Activated B cell treated with CpG ODN at 0.5 μM for 24 hours (primary cell): ENCODE data around the gene CCN2. TPM values are rescaled to one million over a fixed set of nuclear protein-coding genes. Genes with fewer than 3 reads are reported as not detected.

Experiments
- ATAC-seq: fragments of 200-7000 bp; cut with Tn5 transposase; one replicate; pipeline ENCODE4 v1.10.0; 2021; ENCODE audit warnings: low read depth, mild to moderate bottlenecking, moderate library complexity
- CTCF ChIA-PET: fragments of 350-600 bp; sonication (Branson Sonifier 250); formaldehyde crosslinking; loops from one replicate; lab custom pipeline; 2021; ENCODE audit warnings: antibody characterized with exemption; lab: Charles Lee
- POLR2A ChIA-PET: fragments of 350-600 bp; sonication (Branson Sonifier 250); formaldehyde crosslinking; loops from one replicate; lab custom pipeline; 2021; ENCODE audit warnings: antibody characterized with exemption; lab: Charles Lee
- DNase-seq: peaks from one replicate; pipeline ENCODE4 v3.0.0; 2022
- H3K27ac Mint-ChIP-seq: one replicate; pipeline ENCODE4 v1.8.0; 2020; ENCODE audit warnings: mixed read lengths
- H3K27me3 Mint-ChIP-seq: one replicate; pipeline ENCODE4 v1.8.0; 2021; ENCODE audit warnings: mixed read lengths
- H3K36me3 Mint-ChIP-seq: one replicate; pipeline ENCODE4 v1.8.0; 2021; ENCODE audit warnings: low read depth, mixed read lengths
- H3K4me1 Mint-ChIP-seq: one replicate; pipeline ENCODE4 v1.8.0; 2021; ENCODE audit warnings: mixed read lengths
- H3K4me3 Mint-ChIP-seq: one replicate; pipeline ENCODE4 v1.8.0; 2020; ENCODE audit warnings: mild to moderate bottlenecking, mixed read lengths
- H3K9me3 Mint-ChIP-seq: one replicate; pipeline ENCODE4 v1.8.0; 2020; ENCODE audit warnings: mixed read lengths
- intact Hi-C: fragments of 100-400 bp; cut with micrococcal nuclease; formaldehyde crosslinking; loops from one replicate; pipeline ENCODE4 v1.15.1; 2024
- total RNA-seq: library from RNA; stranded (reverse); gene quantifications from 2 replicates; pipeline ENCODE4 v1.2.3, GENCODE V29; 2022
- TF ChIP-seq, protein P1 (sequence below): fragments of 200-600 bp; IDR thresholded peaks from one replicate; pipeline ENCODE4 v1.8.0; 2022; ENCODE audit warnings: antibody characterized with exemption, mild to moderate bottlenecking

The CCN2 gene
- total RNA-seq, 1 donor from 2014 or later = 0.35 TPM

DNA sequence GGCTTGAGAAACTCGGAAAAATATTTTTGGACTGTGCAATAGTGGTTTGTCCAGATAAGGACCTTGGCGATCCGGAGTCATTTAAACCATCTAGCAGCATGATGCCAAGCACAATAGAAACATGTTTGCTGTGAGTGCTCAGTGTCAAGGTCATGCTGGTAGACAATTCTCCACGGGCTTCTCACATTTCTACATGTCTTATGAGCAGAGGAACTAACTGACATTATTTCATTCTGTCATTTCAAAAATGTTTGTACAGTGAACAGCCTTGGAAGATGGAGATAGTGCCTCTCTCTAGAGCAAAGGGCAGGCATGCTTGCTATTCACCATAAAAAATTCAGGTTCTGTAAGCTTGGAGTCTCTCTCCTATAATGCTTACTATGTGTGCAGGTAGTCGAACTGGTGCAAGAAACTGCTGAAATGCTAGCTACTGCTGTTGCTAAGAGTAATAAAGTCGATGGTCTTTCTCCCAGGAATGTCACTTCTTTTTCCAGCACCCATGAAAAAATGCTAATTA, 25.4 kb upstream of the CCN2 start:
- intact Hi-C loops = no loop called here
- no peak overlapping the region for H3K27ac Mint-ChIP-seq
- POLR2A ChIA-PET = no interaction called here
- DNase-seq = no peak
- H3K4me3 Mint-ChIP-seq = no peak overlapping the region
- no peaks in the 10 kb centered on the region for H3K9me3 Mint-ChIP-seq
- TF ChIP-seq, protein P1, sequence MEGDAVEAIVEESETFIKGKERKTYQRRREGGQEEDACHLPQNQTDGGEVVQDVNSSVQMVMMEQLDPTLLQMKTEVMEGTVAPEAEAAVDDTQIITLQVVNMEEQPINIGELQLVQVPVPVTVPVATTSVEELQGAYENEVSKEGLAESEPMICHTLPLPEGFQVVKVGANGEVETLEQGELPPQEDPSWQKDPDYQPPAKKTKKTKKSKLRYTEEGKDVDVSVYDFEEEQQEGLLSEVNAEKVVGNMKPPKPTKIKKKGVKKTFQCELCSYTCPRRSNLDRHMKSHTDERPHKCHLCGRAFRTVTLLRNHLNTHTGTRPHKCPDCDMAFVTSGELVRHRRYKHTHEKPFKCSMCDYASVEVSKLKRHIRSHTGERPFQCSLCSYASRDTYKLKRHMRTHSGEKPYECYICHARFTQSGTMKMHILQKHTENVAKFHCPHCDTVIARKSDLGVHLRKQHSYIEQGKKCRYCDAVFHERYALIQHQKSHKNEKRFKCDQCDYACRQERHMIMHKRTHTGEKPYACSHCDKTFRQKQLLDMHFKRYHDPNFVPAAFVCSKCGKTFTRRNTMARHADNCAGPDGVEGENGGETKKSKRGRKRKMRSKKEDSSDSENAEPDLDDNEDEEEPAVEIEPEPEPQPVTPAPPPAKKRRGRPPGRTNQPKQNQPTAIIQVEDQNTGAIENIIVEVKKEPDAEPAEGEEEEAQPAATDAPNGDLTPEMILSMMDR = no peak
- ATAC-seq = no peak
- peaks cover 2% of the 10 kb centered on the region for H3K27me3 Mint-ChIP-seq
- CTCF ChIA-PET = no interaction called here
- no peaks in the 10 kb centered on the region for H3K36me3 Mint-ChIP-seq
- no peaks in the 10 kb centered on the region for H3K4me1 Mint-ChIP-seq

DNA sequence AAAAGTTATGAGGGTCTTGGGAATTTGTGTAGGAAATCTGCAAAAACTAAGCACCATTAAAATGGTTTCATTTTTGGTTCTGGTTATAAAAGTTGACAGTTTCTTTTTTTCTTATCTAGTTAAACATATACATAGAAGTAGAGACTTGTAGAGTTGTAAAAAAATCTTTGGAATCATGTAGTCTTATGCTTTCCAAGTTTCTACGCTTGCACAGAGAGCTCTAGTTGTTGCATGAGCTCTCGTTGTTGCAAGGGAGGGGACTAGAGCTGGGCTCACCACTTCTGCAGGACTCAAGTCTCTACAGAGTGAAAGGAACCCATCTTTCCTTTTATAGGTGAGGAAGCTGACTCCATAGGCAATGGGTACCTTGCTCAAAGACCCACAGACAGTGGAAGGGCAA, 21.6 kb upstream of the CCN2 start:
- intact Hi-C loops = no loop called here
- Mint-ChIP-seq H3K36me3 (no peaks in the 10 kb centered on the region), H3K27ac (no peak overlapping the region), H3K4me1 (no peaks in the 10 kb centered on the region), H3K4me3 (no peak overlapping the region), H3K27me3 (peaks cover 2% of the 10 kb centered on the region), H3K9me3 (no peaks in the 10 kb centered on the region)
- POLR2A ChIA-PET = interaction anchor here (0.6 kb wide), 1 partner anchor 11 kb away, joined by 3 read pairs; no protein-coding TSS in a partner anchor
- DNase-seq (no peak), ATAC-seq (no peak)
- TF ChIP-seq, protein P1 = no peak
- CTCF ChIA-PET = no interaction called here

DNA sequence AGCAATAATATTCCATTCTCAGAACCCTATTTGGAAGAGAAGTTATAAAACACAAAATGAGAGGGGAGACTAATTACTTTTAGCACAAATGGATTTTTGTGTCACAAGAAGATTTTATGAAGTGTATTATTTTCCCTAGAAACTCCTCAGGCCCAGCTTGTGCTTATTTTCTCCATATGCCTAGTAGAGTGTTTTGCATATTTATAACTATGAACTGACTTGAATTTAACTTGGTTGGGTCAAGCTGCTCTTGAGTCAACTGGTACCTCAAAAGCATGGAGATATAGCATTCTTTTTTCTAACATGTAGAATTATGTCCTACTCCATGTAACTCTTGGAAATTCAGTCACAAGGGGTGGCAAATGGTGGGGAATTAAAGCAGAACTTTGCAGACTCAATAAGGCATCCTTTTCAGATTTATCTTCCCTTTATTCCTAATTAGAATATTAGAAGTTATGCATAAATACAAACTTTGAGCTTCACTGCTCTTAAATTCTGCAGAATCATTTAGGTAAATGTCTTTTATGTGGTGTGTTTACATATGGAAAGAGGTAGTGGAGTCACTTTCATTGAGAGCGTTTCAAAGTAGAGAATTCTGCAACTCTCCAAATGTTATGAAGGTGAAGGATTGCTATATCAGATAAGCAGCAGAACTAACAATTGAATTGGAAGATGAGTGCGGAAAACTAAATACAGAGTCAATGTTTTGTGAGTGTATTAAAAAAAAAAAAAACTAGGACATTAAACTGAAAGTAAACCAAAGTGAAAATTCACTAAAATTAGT, 19.1 kb upstream of the CCN2 start:
- no peaks in the 10 kb centered on the region for H3K9me3 Mint-ChIP-seq
- intact Hi-C loops = no loop called here
- DNase-seq (no peak), ATAC-seq (no peak)
- ChIA-PET CTCF (no interaction called here), POLR2A (no interaction called here)
- no peak overlapping the region for H3K4me3 Mint-ChIP-seq
- no peaks in the 10 kb centered on the region for H3K36me3 Mint-ChIP-seq
- no peaks in the 10 kb centered on the region for H3K4me1 Mint-ChIP-seq
- TF ChIP-seq, protein P1 = no peak
- peaks cover 4% of the 10 kb centered on the region for H3K27me3 Mint-ChIP-seq
- no peak overlapping the region for H3K27ac Mint-ChIP-seq

DNA sequence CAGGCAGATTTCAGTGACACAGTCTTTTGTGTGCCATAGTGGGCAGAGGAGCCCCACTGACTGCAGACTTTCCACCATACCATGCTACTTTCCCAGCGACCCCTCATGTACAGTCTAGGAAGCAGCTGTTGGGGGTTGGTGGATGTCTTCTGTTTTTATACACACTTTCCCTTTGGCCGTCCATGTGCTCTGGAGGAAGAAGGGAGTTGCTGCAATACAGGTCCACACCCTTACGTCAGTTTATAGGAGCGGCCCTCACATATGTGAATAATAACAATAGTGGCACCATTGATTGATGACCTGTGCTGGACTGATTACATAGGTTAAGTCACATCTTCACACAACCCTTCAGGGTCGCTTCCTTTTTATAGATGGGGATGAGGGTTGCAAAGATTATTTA, 17.5 kb upstream of the CCN2 start:
- Mint-ChIP-seq H3K4me3 (no peak overlapping the region), H3K27me3 (peaks cover 3% of the 10 kb centered on the region), H3K4me1 (no peaks in the 10 kb centered on the region), H3K27ac (no peak overlapping the region), H3K9me3 (no peaks in the 10 kb centered on the region), H3K36me3 (no peaks in the 10 kb centered on the region)
- TF ChIP-seq, protein P1 = no peak
- ChIA-PET POLR2A (no interaction called here), CTCF (no interaction called here)
- ATAC-seq (no peak), DNase-seq (no peak)
- intact Hi-C loops = no loop called here

DNA sequence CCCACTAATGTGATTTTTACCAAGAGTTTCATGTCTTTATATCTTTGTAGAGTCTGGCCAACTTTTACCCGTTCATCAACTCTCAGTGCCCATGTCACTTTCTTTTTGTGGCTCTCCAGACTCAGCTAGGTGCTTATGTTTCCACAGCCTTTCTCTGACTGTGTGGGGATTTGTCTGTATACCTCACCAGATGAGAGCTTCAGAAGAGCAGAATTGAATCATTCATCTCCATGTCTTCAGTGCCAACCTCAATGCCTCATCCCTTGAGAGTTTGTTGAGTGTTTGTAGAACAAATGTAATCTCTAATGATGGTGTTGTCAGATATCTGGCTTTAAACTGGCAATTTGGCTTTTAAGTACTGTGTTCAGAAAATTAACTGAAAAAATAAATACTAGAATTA, 16.8 kb upstream of the CCN2 start:
- DNase-seq (no peak), ATAC-seq (no peak)
- Mint-ChIP-seq H3K4me1 (no peaks in the 10 kb centered on the region), H3K36me3 (no peaks in the 10 kb centered on the region), H3K4me3 (no peak overlapping the region), H3K27me3 (peaks cover 3% of the 10 kb centered on the region), H3K9me3 (no peaks in the 10 kb centered on the region), H3K27ac (no peak overlapping the region)
- ChIA-PET POLR2A (no interaction called here), CTCF (no interaction called here)
- TF ChIP-seq, protein P1 = no peak
- intact Hi-C loops = no loop called here
